SU-DHL-6 (cell line): ENCODE data around the gene PRKCD.

Experiments
- H2AFZ ChIP-seq: fragments of 200-600 bp; sonication (generic); 2 replicates; pipeline ENCODE4 v1.6.1; 2014; ENCODE audit warnings: low read depth, mild to moderate bottlenecking, moderate library complexity, mixed read lengths, antibody characterized with exemption, low read length; ENCODE audit not compliant: severe bottlenecking
- H3F3A ChIP-seq: fragments of 200-600 bp; shearing (Covaris generic); 2 replicates; pipeline ENCODE4 v1.6.0; 2016; ENCODE audit warnings: antibody characterized with exemption, mild to moderate bottlenecking; ENCODE audit not compliant: insufficient read depth
- H3K27ac ChIP-seq: fragments of 200-600 bp; sonication (generic); 2 replicates; pipeline ENCODE4 v1.5.1; 2016; ENCODE audit warnings: low read depth, mild to moderate bottlenecking, low read length, moderate library complexity, mixed read lengths
- H3K27me3 ChIP-seq: fragments of 200-600 bp; sonication (generic), shearing (Covaris generic); 2 replicates; pipeline ENCODE4 v1.6.0; 2014; ENCODE audit warnings: mild to moderate bottlenecking, low read length
- H3K36me3 ChIP-seq: fragments of 200-600 bp; sonication (generic); 2 replicates; pipeline ENCODE4 v1.6.1; 2014; ENCODE audit warnings: mild to moderate bottlenecking, low read length, mixed read lengths
- H3K4me2 ChIP-seq: fragments of 300-600, 200-600 bp; shearing (Covaris generic), sonication (generic); 2 replicates; pipeline ENCODE4 v1.6.0; 2014; ENCODE audit warnings: low read length, low read depth, mild to moderate bottlenecking; ENCODE audit not compliant: poor library complexity, severe bottlenecking
- H3K4me3 ChIP-seq: fragments of 200-600 bp; sonication (generic); 2 replicates; pipeline ENCODE4 v1.5.1; 2014; ENCODE audit warnings: antibody characterized with exemption, low read length, mild to moderate bottlenecking, mixed read lengths; ENCODE audit not compliant: insufficient read depth, poor library complexity, severe bottlenecking
- H3K79me2 ChIP-seq: fragments of 200-600 bp; sonication (generic); 2 replicates; pipeline ENCODE4 v1.6.1; 2014; ENCODE audit warnings: mild to moderate bottlenecking, low read length, moderate library complexity; ENCODE audit not compliant: insufficient read depth
- H3K9ac ChIP-seq: fragments of 200-600 bp; sonication (generic); 2 replicates; pipeline ENCODE4 v1.7.0; 2014; ENCODE audit warnings: mild to moderate bottlenecking, low read length
- H3K9me2 ChIP-seq: fragments of 200-600 bp; sonication (generic); replicated peaks from 2 replicates; pipeline ENCODE4 v1.6.1; 2014; ENCODE audit warnings: low read length; ENCODE audit not compliant: insufficient read depth
- H3K9me3 ChIP-seq: fragments of 200-600 bp; sonication (generic); 2 replicates; pipeline ENCODE4 v1.6.1; 2014; ENCODE audit warnings: low read length, mixed read lengths; ENCODE audit not compliant: insufficient read depth
- H4K20me1 ChIP-seq: fragments of 200-600 bp; sonication (generic); 2 replicates; pipeline ENCODE4 v1.6.1; 2014; ENCODE audit warnings: low read depth, mild to moderate bottlenecking, antibody characterized with exemption, low read length, moderate library complexity, mixed read lengths
- EZH2phosphoT487 ChIP-seq: fragments of 200-600 bp; sonication (generic), shearing (Covaris generic); conservative IDR thresholded peaks from 2 replicates; pipeline ENCODE4 v1.6.1; 2018; ENCODE audit warnings: mild to moderate bottlenecking, antibody characterized with exemption, low read length, moderate library complexity, mixed read lengths
- TF ChIP-seq, protein P1 (sequence below): fragments of 200-600 bp; sonication (generic); IDR thresholded peaks from one replicate; pipeline ENCODE4 v1.5.1; 2017; ENCODE audit warnings: antibody characterized with exemption, mild to moderate bottlenecking, low read length, moderate library complexity; ENCODE audit not compliant: insufficient read depth, poor library complexity, severe bottlenecking

PRKCD gene

DNA sequence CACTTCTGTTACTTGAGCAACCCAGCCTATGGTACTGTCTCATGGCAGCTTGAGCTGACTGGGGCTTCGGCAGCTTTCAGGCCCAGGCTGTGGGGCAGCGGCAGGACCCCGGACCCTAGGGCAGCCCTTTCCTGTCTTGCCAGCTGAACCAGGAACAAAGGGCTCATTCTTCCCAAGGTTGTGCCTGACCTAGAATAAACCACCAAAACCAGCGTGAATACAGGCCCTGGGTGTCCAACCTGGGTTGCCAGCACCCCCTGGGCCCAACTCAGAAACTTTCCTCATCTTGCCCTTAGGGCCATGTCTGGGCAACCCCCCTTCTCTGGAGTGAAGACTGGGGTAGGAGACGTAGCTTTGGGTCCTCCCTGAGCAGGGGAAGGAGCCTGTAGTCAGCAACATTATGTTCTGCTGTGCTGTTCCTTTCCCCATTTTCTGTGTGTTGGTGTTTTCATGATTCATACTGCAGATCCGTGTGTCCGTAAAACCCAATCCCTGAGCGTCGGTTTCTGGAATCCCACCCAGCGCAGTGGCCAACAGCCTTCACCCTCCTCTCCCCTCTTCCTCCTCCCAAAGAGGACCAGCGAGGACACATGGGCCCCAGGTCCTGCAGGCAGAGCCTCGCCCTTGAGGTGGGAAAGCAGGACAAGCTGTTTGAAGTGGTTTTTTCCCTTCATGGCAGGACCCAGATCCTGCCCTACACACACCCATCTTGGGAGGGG lies 61.3 kb downstream of the PRKCD start:
- H3K4me3 ChIP-seq: no peak overlapping the region
- TF ChIP-seq, protein P1, sequence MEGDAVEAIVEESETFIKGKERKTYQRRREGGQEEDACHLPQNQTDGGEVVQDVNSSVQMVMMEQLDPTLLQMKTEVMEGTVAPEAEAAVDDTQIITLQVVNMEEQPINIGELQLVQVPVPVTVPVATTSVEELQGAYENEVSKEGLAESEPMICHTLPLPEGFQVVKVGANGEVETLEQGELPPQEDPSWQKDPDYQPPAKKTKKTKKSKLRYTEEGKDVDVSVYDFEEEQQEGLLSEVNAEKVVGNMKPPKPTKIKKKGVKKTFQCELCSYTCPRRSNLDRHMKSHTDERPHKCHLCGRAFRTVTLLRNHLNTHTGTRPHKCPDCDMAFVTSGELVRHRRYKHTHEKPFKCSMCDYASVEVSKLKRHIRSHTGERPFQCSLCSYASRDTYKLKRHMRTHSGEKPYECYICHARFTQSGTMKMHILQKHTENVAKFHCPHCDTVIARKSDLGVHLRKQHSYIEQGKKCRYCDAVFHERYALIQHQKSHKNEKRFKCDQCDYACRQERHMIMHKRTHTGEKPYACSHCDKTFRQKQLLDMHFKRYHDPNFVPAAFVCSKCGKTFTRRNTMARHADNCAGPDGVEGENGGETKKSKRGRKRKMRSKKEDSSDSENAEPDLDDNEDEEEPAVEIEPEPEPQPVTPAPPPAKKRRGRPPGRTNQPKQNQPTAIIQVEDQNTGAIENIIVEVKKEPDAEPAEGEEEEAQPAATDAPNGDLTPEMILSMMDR: no peak
- TF ChIP-seq EZH2phosphoT487: no peak
- no peak overlapping the region for H3K9ac ChIP-seq
- no peaks in the 10 kb centered on the region for H3K9me3 ChIP-seq
- H3K4me2 ChIP-seq: no peak overlapping the region
- H3K36me3 ChIP-seq: no peaks in the 10 kb centered on the region
- no peaks in the 10 kb centered on the region for H3K27me3 ChIP-seq
- H3K27ac ChIP-seq: no peak overlapping the region
- no peak overlapping the region for H2AFZ ChIP-seq
- peaks cover 30% of the 10 kb centered on the region for H3F3A ChIP-seq
- peaks cover 19% of the 10 kb centered on the region for H3K79me2 ChIP-seq
- peaks cover 3% of the 10 kb centered on the region; the same call in 1 of the 2 replicates for H4K20me1 ChIP-seq
- no peaks in the 10 kb centered on the region for H3K9me2 ChIP-seq

GRCh38 chr3:53223025-53223424 lies 62.0 kb downstream of the PRKCD start:
- Histone ChIP-seq H3K4me3 (no peak overlapping the region), H3K9me3 (no peaks in the 10 kb centered on the region), H3K27ac (no peak overlapping the region), H3K9me2 (no peaks in the 10 kb centered on the region), H3K36me3 (no peaks in the 10 kb centered on the region), H3K4me2 (no peak overlapping the region), H3F3A (peaks cover 37% of the 10 kb centered on the region), H2AFZ (no peak overlapping the region), H3K9ac (no peak overlapping the region), H3K27me3 (no peaks in the 10 kb centered on the region), H3K79me2 (peaks cover 13% of the 10 kb centered on the region), H4K20me1 (peaks cover 3% of the 10 kb centered on the region; the same call in 1 of the 2 replicates)
- TF ChIP-seq EZH2phosphoT487: no peak
- TF ChIP-seq, protein P1: no peak

DNA sequence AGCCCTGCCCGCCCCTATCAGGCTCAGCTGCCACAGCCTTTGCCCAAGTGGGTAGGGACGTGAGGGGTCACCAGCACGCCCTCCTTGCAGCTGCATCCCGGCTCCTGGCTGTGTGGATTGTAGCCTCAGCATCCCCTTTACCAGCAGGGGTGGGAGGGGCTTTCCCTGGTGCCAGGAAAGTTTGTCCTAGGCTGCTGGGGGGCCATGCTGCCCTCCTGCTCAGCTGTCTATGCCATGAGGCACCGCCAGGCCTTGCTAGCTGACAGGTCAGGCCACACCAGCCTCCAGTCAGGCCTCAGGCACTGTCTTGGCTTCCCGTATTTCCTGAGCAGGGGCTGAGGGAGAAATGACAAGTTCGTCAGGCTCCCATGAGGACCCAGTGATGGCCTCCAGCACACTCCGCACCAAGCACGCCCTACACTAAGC lies 62.5 kb downstream of the PRKCD start:
- Histone ChIP-seq H3K9me3 (no peaks in the 10 kb centered on the region), H4K20me1 (peaks cover 3% of the 10 kb centered on the region; the same call in 1 of the 2 replicates), H3K4me2 (no peak overlapping the region), H3K4me3 (no peak overlapping the region), H2AFZ (no peak overlapping the region), H3F3A (peaks cover 38% of the 10 kb centered on the region), H3K9ac (no peak overlapping the region), H3K9me2 (no peaks in the 10 kb centered on the region), H3K36me3 (no peaks in the 10 kb centered on the region), H3K79me2 (peaks cover 8% of the 10 kb centered on the region), H3K27me3 (no peaks in the 10 kb centered on the region), H3K27ac (no peak overlapping the region)
- TF ChIP-seq EZH2phosphoT487: no peak
- TF ChIP-seq, protein P1: no peak
